ENCODE data around the gene LUC7L2. TPM values are rescaled to one million over a fixed set of nuclear protein-coding genes. Genes with fewer than 3 reads are reported as not detected.

LUC7L2 gene
- total and polyA plus RNA-seq, 2 donors (not counting 1 experiment from before 2014, with no cell fraction given), result 26.5 to 142 TPM

- Mint-ChIP-seq H3K27me3 (no peaks in the 10 kb centered on the region), H3K9me3 (ENCODE audit: insufficient read depth) (no peaks in the 10 kb centered on the region), H3K4me3 (no peak overlapping the region), H3K27ac (no peak overlapping the region), H3K4me1 (peaks cover 2% of the 10 kb centered on the region)
- ATAC-seq (ENCODE audit: low read depth) (no peak), DNase-seq (no peak)
- H3K9ac ChIP-seq (ENCODE audit: low read length), result no peak overlapping the region
- H4K20me1 ChIP-seq (ENCODE audit: control insufficient read depth, insufficient read depth, low read length, poor library complexity, severe bottlenecking), result peaks cover 26% of the 10 kb centered on the region
- no peak overlapping the region for H3K4me2 ChIP-seq (replicated peaks; ENCODE audit: low read depth, low read length, poor library complexity, severe bottlenecking)
- TF ChIP-seq EZH2 (IDR thresholded peaks at IDR 0.05; ENCODE audit: borderline replicate concordance, insufficient read depth, low read depth, low read length, poor library complexity, severe bottlenecking), result no peak
- TF ChIP-seq, protein P1, sequence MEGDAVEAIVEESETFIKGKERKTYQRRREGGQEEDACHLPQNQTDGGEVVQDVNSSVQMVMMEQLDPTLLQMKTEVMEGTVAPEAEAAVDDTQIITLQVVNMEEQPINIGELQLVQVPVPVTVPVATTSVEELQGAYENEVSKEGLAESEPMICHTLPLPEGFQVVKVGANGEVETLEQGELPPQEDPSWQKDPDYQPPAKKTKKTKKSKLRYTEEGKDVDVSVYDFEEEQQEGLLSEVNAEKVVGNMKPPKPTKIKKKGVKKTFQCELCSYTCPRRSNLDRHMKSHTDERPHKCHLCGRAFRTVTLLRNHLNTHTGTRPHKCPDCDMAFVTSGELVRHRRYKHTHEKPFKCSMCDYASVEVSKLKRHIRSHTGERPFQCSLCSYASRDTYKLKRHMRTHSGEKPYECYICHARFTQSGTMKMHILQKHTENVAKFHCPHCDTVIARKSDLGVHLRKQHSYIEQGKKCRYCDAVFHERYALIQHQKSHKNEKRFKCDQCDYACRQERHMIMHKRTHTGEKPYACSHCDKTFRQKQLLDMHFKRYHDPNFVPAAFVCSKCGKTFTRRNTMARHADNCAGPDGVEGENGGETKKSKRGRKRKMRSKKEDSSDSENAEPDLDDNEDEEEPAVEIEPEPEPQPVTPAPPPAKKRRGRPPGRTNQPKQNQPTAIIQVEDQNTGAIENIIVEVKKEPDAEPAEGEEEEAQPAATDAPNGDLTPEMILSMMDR (IDR thresholded peaks at IDR 0.05), result no peak
- ChIA-PET POLR2A (no interaction called here), CTCF (no interaction called here)
- H3K27ac ChIP-seq (ENCODE audit: low read length in 2 of 2), result no peak overlapping the region
- no peak overlapping the region for H3K4me3 ChIP-seq (ENCODE audit: control extremely low read depth in 1 of 5, extremely low read depth in 1 of 5, insufficient read depth in 1 of 5, low read depth in 2 of 5, low read length in 4 of 5)
- no peak overlapping the region for H2AFZ ChIP-seq (ENCODE audit: insufficient read depth, low read depth, low read length, poor library complexity, severe bottlenecking)
- 70% methylated on average over 2 of the region's 6 CpGs for WGBS (ENCODE audit: insufficient coverage)
- H3K27me3 ChIP-seq (replicated peaks in 1 of 4; ENCODE audit: control extremely low read depth in 1 of 4, control insufficient read depth in 3 of 4, insufficient read depth in 4 of 4, low read length in 3 of 4), result no peaks in the 10 kb centered on the region
- H3K79me2 ChIP-seq (ENCODE audit: control insufficient read depth, insufficient read depth, low read length), result peaks cover 69% of the 10 kb centered on the region
- H3K4me1 ChIP-seq (ENCODE audit: control insufficient read depth in 2 of 2, insufficient read depth in 2 of 2, low read length in 2 of 2), result peaks cover 0 to 6% of the 10 kb centered on the region in 2 donors
- intact Hi-C loops (cut with micrococcal nuclease), result no loop called here
- no peaks in the 10 kb centered on the region for H3K9me3 ChIP-seq (ENCODE audit: control extremely low read depth in 1 of 3, control insufficient read depth in 2 of 3, insufficient read depth in 1 of 3, low read length in 2 of 3)
- H3K36me3 ChIP-seq (replicated peaks in 1 of 2; ENCODE audit: control extremely low read depth in 1 of 2, control insufficient read depth in 1 of 2, extremely low read depth in 1 of 2, insufficient read depth in 2 of 2, low read length in 1 of 2), result peaks cover 6 to 31% of the 10 kb centered on the region in 2 experiments
These were observed 22.7 kb downstream of the LUC7L2 start for GRCh38 chr7:139382439-139382838.

- H4K20me1 ChIP-seq (ENCODE audit: control insufficient read depth, insufficient read depth, low read length, poor library complexity, severe bottlenecking), result peaks cover 42% of the 10 kb centered on the region
- 100% methylated on average over 1 of the region's 3 CpGs for WGBS (ENCODE audit: insufficient coverage)
- H3K4me2 ChIP-seq (replicated peaks; ENCODE audit: low read depth, low read length, poor library complexity, severe bottlenecking), result no peak overlapping the region
- peaks cover 72% of the 10 kb centered on the region for H3K79me2 ChIP-seq (ENCODE audit: control insufficient read depth, insufficient read depth, low read length)
- Mint-ChIP-seq H3K4me1 (peaks cover 3% of the 10 kb centered on the region), H3K27me3 (no peaks in the 10 kb centered on the region), H3K27ac (no peak overlapping the region), H3K9me3 (ENCODE audit: insufficient read depth) (no peaks in the 10 kb centered on the region), H3K4me3 (no peak overlapping the region)
- H3K27ac ChIP-seq (ENCODE audit: low read length in 2 of 2), result no peak overlapping the region
- H3K27me3 ChIP-seq (replicated peaks in 1 of 4; ENCODE audit: control extremely low read depth in 1 of 4, control insufficient read depth in 3 of 4, insufficient read depth in 4 of 4, low read length in 3 of 4), result no peaks in the 10 kb centered on the region
- no peak overlapping the region for H3K9ac ChIP-seq (ENCODE audit: low read length)
- H2AFZ ChIP-seq (ENCODE audit: insufficient read depth, low read depth, low read length, poor library complexity, severe bottlenecking), result no peak overlapping the region
- intact Hi-C loops (cut with micrococcal nuclease), result no loop called here
- H3K4me1 ChIP-seq (ENCODE audit: control insufficient read depth in 2 of 2, insufficient read depth in 2 of 2, low read length in 2 of 2), result peaks cover 0 to 6% of the 10 kb centered on the region in 2 donors
- CTCF ChIA-PET, result no interaction called here
- no peak overlapping the region for H3K4me3 ChIP-seq (ENCODE audit: control extremely low read depth in 1 of 5, extremely low read depth in 1 of 5, insufficient read depth in 1 of 5, low read depth in 2 of 5, low read length in 4 of 5)
- no peak for ATAC-seq (ENCODE audit: low read depth)
- TF ChIP-seq, protein P1 (IDR thresholded peaks at IDR 0.05), result no peak
- TF ChIP-seq EZH2 (IDR thresholded peaks at IDR 0.05; ENCODE audit: borderline replicate concordance, insufficient read depth, low read depth, low read length, poor library complexity, severe bottlenecking), result no peak
- POLR2A ChIA-PET, result no interaction called here
- H3K9me3 ChIP-seq (ENCODE audit: control extremely low read depth in 1 of 3, control insufficient read depth in 2 of 3, insufficient read depth in 1 of 3, low read length in 2 of 3), result no peaks in the 10 kb centered on the region
- peaks cover 15 to 34% of the 10 kb centered on the region in 2 experiments for H3K36me3 ChIP-seq (replicated peaks in 1 of 2; ENCODE audit: control extremely low read depth in 1 of 2, control insufficient read depth in 1 of 2, extremely low read depth in 1 of 2, insufficient read depth in 2 of 2, low read length in 1 of 2)
- no peak for DNase-seq
These were observed 24.9 kb downstream of the LUC7L2 start for GRCh38 chr7:139384611-139385010.

All from B cell (primary cell).